Esophagus squamous epithelium (tissue), 4 donors: ENCODE results near the gene GPR119.

Experiments used
- POLR2A ChIP-seq, 4 donors: fragments of 450-650 bp; IDR thresholded peaks; one replicate each; pipeline ENCODE4 v1.6.1; 2017; ENCODE audit warnings: antibody characterized with exemption in 4 of 4, mild to moderate bottlenecking in 4 of 4, moderate library complexity in 3 of 4
- TF ChIP-seq, protein P1 (sequence below), 6 experiments: fragments of 450-650 bp in 4 of 6; fragments of 200-600 bp in 2 of 6; sonication (generic) in 2 of 6; IDR thresholded peaks; one replicate each; pipeline ENCODE4 v1.5.1; 2016 to 2019; ENCODE audit warnings: antibody characterized with exemption in 6 of 6, mild to moderate bottlenecking in 4 of 6, moderate library complexity in 4 of 6

GRCh38 chrX:130415201-130415600 is 29.7 kb upstream of the GPR119 start:
- TF ChIP-seq, protein P1, sequence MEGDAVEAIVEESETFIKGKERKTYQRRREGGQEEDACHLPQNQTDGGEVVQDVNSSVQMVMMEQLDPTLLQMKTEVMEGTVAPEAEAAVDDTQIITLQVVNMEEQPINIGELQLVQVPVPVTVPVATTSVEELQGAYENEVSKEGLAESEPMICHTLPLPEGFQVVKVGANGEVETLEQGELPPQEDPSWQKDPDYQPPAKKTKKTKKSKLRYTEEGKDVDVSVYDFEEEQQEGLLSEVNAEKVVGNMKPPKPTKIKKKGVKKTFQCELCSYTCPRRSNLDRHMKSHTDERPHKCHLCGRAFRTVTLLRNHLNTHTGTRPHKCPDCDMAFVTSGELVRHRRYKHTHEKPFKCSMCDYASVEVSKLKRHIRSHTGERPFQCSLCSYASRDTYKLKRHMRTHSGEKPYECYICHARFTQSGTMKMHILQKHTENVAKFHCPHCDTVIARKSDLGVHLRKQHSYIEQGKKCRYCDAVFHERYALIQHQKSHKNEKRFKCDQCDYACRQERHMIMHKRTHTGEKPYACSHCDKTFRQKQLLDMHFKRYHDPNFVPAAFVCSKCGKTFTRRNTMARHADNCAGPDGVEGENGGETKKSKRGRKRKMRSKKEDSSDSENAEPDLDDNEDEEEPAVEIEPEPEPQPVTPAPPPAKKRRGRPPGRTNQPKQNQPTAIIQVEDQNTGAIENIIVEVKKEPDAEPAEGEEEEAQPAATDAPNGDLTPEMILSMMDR (IDR thresholded peaks at IDR 0.05) = no peak
- TF ChIP-seq POLR2A (IDR thresholded peaks at IDR 0.05) = no peak
